GM06990 (cell line): ENCODE data around the gene MOSPD3.
A peak's percentile ranks its signal among the peaks of the same experiment; 100 is the strongest.

Experiments
- DNase-seq: peaks from one replicate; pipeline ENCODE4 v3.0.0-alpha.2; 2011; ENCODE audit not compliant: insufficient read length; ENCODE audit errors: extremely low read depth
- H3K27me3 ChIP-seq: replicated peaks from 2 replicates; pipeline ENCODE4 v1.6.0; 2011; ENCODE audit warnings: low read length; ENCODE audit not compliant: control insufficient read depth, insufficient read depth
- H3K36me3 ChIP-seq: 2 replicates; pipeline ENCODE4 v1.5.1; 2011; ENCODE audit warnings: low read length; ENCODE audit not compliant: control insufficient read depth, insufficient read depth
- H3K4me3 ChIP-seq: replicated peaks from 2 replicates; pipeline ENCODE4 v1.5.1; 2011; ENCODE audit warnings: low read depth, mild to moderate bottlenecking, control low read depth, low read length
- TF ChIP-seq, protein P1 (sequence below): IDR thresholded peaks from 2 replicates; pipeline ENCODE4 v1.5.1; 2011; ENCODE audit warnings: low read length, control low read depth, mild to moderate bottlenecking, inconsistent platforms; ENCODE audit not compliant: insufficient read depth, poor library complexity, severe bottlenecking

MOSPD3 gene

DNA sequence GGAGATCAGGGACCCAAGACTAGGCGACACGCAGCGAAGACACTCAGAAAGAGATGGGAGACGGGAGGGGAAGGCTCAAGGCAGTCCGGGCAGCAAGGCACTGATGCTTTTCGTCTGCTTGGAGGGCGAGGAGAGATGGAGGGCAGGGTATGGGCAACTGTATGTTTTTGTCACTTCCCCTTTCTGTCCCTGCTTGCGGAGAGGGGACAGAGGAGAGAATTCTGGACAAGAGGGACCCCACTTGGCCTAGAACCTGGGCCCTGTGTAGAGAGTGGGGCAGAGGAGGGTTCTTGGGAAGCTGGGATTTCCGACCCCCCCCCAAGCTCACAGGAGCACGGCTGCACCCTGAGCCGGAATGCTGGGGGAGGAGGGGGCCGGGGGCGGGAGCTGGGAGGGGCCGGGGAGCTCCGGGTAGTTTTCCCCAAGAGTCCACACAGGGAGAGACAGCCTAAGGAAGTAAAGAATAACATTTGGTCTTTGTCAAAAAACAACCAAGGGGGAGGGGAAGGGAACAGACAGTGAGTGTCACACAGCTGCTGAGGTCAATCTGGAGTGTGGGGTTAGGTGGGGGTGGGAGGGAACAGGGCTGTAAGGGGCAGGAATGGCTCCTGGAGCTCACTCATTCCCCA is 28.2 kb upstream of the MOSPD3 start:
- DNase-seq: no peak
- TF ChIP-seq, protein P1, sequence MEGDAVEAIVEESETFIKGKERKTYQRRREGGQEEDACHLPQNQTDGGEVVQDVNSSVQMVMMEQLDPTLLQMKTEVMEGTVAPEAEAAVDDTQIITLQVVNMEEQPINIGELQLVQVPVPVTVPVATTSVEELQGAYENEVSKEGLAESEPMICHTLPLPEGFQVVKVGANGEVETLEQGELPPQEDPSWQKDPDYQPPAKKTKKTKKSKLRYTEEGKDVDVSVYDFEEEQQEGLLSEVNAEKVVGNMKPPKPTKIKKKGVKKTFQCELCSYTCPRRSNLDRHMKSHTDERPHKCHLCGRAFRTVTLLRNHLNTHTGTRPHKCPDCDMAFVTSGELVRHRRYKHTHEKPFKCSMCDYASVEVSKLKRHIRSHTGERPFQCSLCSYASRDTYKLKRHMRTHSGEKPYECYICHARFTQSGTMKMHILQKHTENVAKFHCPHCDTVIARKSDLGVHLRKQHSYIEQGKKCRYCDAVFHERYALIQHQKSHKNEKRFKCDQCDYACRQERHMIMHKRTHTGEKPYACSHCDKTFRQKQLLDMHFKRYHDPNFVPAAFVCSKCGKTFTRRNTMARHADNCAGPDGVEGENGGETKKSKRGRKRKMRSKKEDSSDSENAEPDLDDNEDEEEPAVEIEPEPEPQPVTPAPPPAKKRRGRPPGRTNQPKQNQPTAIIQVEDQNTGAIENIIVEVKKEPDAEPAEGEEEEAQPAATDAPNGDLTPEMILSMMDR: no peak
- H3K27me3 ChIP-seq: no peaks in the 10 kb centered on the region
- H3K4me3 ChIP-seq: peak overlapping the region; percentile 72
- peaks cover 19% of the 10 kb centered on the region for H3K36me3 ChIP-seq

- no peak for DNase-seq
These were observed 27.4 kb upstream of the MOSPD3 start for GRCh38 chr7:100584683-100585510.

GRCh38 chr7:100585511-100586265 is 26.7 kb upstream of the MOSPD3 start, which contains the start of gene LRCH4:
TSS of gene LRCH4 (minus strand) at chr7:100586129. CDS start at chr7:100586100, 29 bp downstream.
- no peaks in the 10 kb centered on the region; the same call in 1 of the 2 replicates for H3K27me3 ChIP-seq
- no peak for DNase-seq
- TF ChIP-seq, protein P1: no peak
- H3K36me3 ChIP-seq: peaks cover 13% of the 10 kb centered on the region
- H3K4me3 ChIP-seq: peak within 1 kb of the TSS; percentile 80

More at GRCh38 chr7:100584683-100585510, 27.4 kb upstream of the MOSPD3 start:
- Histone ChIP-seq H3K36me3 (peaks cover 15% of the 10 kb centered on the region), H3K27me3 (no peaks in the 10 kb centered on the region), H3K4me3 (peak overlapping the region; percentile 72)
- TF ChIP-seq, protein P1: no peak

GRCh38 chr7:100586266-100587025 is 25.9 kb upstream of the MOSPD3 start, which contains the start of gene FBXO24:
TSS of gene FBXO24 (plus strand) at chr7:100586328. CDS start at chr7:100586626, 298 bp downstream.
- TF ChIP-seq, protein P1: no peak
- H3K27me3 ChIP-seq: no peaks in the 10 kb centered on the region; the same call in 1 of the 2 replicates
- peak; percentile 100 for DNase-seq

DNA sequence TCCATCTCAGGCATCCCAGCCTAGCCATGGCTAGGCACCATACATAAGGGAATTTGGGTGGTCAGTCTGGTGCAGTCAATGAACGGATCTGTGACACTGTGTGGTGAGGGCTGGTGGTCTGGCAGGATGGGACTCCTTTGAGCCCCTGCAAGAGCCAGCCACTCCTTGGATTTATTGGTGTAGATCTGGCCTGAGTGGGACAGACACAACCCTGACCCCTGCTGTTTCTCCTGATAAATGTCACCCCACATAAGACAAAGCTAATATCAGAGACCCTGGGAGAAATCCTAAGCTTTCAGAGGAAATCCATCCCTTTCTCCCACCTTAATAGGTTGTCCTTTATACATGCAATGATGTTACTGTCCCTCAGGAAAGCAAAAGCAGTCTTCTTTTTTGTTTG is 23.9 kb upstream of the MOSPD3 start:
- Histone ChIP-seq H3K27me3 (no peaks in the 10 kb centered on the region; the same call in 1 of the 2 replicates), H3K36me3 (no peaks in the 10 kb centered on the region), H3K4me3 (no peak overlapping the region)
- TF ChIP-seq, protein P1: peak; percentile 58
- no peak for DNase-seq

More at GRCh38 chr7:100586266-100587025, 25.9 kb upstream of the MOSPD3 start, which contains the start of gene FBXO24:
- Histone ChIP-seq H3K4me3 (peak within 1 kb of the TSS; percentile 80), H3K36me3 (peaks cover 6% of the 10 kb centered on the region)
